ENCODE data around the gene ZNF526. TPM values are rescaled to one million over a fixed set of nuclear protein-coding genes. Genes with fewer than 3 reads are reported as not detected.

The ZNF526 gene
- total RNA-seq, 1 donor from 2014 or later = 11.1 TPM

DNA sequence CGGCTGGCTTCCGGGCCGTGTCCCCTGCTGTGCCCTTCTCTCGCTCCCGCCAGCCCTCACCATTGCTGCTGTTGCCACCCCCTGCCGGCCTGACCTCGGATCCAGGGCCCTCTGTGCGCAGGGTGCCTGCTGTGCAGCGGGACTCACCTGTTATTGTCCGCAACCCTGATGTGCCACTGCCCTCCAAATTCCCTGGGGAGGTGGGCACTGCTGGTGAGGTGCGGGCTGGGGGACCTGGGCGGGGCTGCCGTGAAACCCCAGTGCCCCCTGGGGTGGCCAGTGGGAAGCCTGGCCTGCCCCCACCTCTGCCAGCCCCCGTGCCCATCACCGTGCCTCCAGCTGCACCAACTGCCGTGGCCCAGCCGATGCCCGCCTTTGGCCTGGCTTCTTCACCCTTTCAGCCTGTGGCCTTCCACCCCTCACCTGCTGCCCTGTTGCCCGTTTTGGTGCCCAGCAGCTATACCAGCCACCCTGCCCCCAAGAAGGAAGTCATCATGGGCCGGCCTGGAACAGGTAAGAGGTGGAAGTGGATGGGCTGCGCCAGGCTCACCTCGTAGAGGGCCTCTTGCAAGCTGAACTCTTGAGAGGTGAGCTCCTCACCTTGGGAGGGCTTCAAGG lies 54.1 kb downstream of the ZNF526 start:
- Histone ChIP-seq H3K4me3 (ENCODE audit: low read depth, low read length) (no peak overlapping the region), H3K27me3 (ENCODE audit: control insufficient read depth, insufficient read depth, low read length) (no peaks in the 10 kb centered on the region), H3K36me3 (ENCODE audit: control insufficient read depth, insufficient read depth, low read length) (peaks cover 17% of the 10 kb centered on the region)
- FAIRE-seq = no peak
- TF ChIP-seq, protein P1, sequence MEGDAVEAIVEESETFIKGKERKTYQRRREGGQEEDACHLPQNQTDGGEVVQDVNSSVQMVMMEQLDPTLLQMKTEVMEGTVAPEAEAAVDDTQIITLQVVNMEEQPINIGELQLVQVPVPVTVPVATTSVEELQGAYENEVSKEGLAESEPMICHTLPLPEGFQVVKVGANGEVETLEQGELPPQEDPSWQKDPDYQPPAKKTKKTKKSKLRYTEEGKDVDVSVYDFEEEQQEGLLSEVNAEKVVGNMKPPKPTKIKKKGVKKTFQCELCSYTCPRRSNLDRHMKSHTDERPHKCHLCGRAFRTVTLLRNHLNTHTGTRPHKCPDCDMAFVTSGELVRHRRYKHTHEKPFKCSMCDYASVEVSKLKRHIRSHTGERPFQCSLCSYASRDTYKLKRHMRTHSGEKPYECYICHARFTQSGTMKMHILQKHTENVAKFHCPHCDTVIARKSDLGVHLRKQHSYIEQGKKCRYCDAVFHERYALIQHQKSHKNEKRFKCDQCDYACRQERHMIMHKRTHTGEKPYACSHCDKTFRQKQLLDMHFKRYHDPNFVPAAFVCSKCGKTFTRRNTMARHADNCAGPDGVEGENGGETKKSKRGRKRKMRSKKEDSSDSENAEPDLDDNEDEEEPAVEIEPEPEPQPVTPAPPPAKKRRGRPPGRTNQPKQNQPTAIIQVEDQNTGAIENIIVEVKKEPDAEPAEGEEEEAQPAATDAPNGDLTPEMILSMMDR (IDR thresholded peaks at IDR 0.05; ENCODE audit: insufficient read depth, low read length, severe bottlenecking) = no peak
- DNase-seq (ENCODE audit: low read depth) = no peak

DNA sequence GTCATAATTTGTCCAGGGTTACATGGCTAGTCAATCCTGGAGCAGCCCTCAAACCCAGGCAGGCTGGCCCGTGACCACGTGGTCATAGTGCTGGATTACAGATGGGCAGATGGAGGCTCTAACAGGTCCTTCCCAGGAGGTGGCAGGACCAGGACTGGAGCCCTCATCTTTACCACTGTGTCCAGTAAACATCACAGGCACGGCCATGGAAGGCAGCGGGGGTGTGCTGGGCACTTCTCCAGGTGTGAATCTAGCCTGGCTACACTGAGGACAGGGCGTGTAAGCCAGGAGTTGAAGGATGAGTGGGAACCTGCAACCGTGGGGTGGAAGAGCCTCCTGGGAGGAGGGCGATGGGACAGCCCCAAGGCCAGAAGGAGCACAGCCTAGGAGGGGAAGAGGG lies 55.0 kb downstream of the ZNF526 start:
- DNase-seq (ENCODE audit: low read depth) (no peak), FAIRE-seq (no peak)
- H3K4me3 ChIP-seq (ENCODE audit: low read depth, low read length) = no peak overlapping the region
- TF ChIP-seq, protein P1 (IDR thresholded peaks at IDR 0.05; ENCODE audit: insufficient read depth, low read length, severe bottlenecking) = no peak
- H3K27me3 ChIP-seq (ENCODE audit: control insufficient read depth, insufficient read depth, low read length) = no peaks in the 10 kb centered on the region
- H3K36me3 ChIP-seq (ENCODE audit: control insufficient read depth, insufficient read depth, low read length) = peaks cover 17% of the 10 kb centered on the region

DNA sequence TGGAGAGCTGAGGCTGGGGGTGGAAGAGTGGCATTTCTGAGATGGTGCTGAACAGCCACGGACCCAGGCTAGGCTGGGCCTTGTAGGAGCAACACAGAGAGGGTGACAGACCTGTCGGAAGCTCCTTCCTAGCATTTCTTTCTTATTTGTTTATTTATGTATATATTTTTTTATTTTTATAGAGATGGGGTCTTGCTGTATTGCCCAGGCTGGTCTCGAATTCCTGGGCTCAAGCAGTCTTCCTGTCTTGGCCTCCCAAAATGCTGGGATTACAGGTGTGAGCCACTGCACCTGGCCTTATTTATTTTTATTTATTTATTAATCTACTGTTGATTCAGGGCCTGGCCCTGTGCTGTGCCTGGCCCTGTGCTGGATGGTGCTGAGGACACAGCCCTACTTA lies 55.4 kb downstream of the ZNF526 start:
- no peak for FAIRE-seq

GRCh38 chr19:42276284-42276683 lies 56.2 kb downstream of the ZNF526 start:
- peaks cover 16% of the 10 kb centered on the region for H3K36me3 ChIP-seq (ENCODE audit: control insufficient read depth, insufficient read depth, low read length)
- no peaks in the 10 kb centered on the region for H3K27me3 ChIP-seq (ENCODE audit: control insufficient read depth, insufficient read depth, low read length)
- H3K4me3 ChIP-seq (ENCODE audit: low read depth, low read length) = no peak overlapping the region
- FAIRE-seq (no peak), DNase-seq (ENCODE audit: low read depth) (no peak)
- TF ChIP-seq, protein P1 (IDR thresholded peaks at IDR 0.05; ENCODE audit: insufficient read depth, low read length, severe bottlenecking) = no peak

More for the DNA sequence above, 55.4 kb downstream of the ZNF526 start:
- TF ChIP-seq, protein P1 (IDR thresholded peaks at IDR 0.05; ENCODE audit: insufficient read depth, low read length, severe bottlenecking) = no peak
- DNase-seq (ENCODE audit: low read depth) = no peak
- H3K36me3 ChIP-seq (ENCODE audit: control insufficient read depth, insufficient read depth, low read length) = peaks cover 17% of the 10 kb centered on the region
- no peaks in the 10 kb centered on the region for H3K27me3 ChIP-seq (ENCODE audit: control insufficient read depth, insufficient read depth, low read length)
- H3K4me3 ChIP-seq (ENCODE audit: low read depth, low read length) = no peak overlapping the region

- DNase-seq (ENCODE audit: low read depth) (peak; percentile 68), FAIRE-seq (no peak)
- TF ChIP-seq, protein P1 (IDR thresholded peaks at IDR 0.05; ENCODE audit: insufficient read depth, low read length, severe bottlenecking) = no peak
- Histone ChIP-seq H3K4me3 (ENCODE audit: low read depth, low read length) (no peak overlapping the region), H3K36me3 (ENCODE audit: control insufficient read depth, insufficient read depth, low read length) (peaks cover 16% of the 10 kb centered on the region), H3K27me3 (ENCODE audit: control insufficient read depth, insufficient read depth, low read length) (no peaks in the 10 kb centered on the region)
These were observed 56.7 kb downstream of the ZNF526 start for GRCh38 chr19:42276821-42277220.

Other genes starting within 250 kb of the ZNF526 start
- gene ATP1A3, start 226.1 kb upstream of the ZNF526 start, total RNA-seq = 0.13 TPM in 1 of 2 replicates, not detected in the other
- under 0.01 TPM in 2 replicates for gene GRIK5, start 150.1 kb upstream of the ZNF526 start, total RNA-seq
- 7.1 and 7.4 TPM in 2 replicates for gene ZNF574, start 144.1 kb upstream of the ZNF526 start, total RNA-seq
- 0.26 and 0.53 TPM in 2 replicates for gene POU2F2, start 87.9 kb upstream of the ZNF526 start, total RNA-seq
- 27.1 and 28.7 TPM in 2 replicates for gene DEDD2, start 2.6 kb upstream of the ZNF526 start, total RNA-seq
- 11.6 and 12.4 TPM in 2 replicates for gene GSK3A, start 22.3 kb downstream of the ZNF526 start, total RNA-seq
- 10.8 and 11.6 TPM in 2 replicates for gene ERF, start 34.8 kb downstream of the ZNF526 start, total RNA-seq
- 7.1 and 9.3 TPM in 2 replicates for gene CIC, start 48.9 kb downstream of the ZNF526 start, total RNA-seq
- not detected in 2 replicates for gene PRR19, start 81.8 kb downstream of the ZNF526 start, total RNA-seq
- 29.4 and 36.9 TPM in 2 replicates for gene PAFAH1B3, start 82.3 kb downstream of the ZNF526 start, total RNA-seq
- gene TMEM145, start 93.0 kb downstream of the ZNF526 start, total RNA-seq = 0.26 TPM in 1 of 2 replicates, not detected in the other
- gene MEGF8, start 105.3 kb downstream of the ZNF526 start, total RNA-seq = 7.1 and 14.0 TPM in 2 replicates
- 1.7 TPM in 1 of 2 replicates, not detected in the other for gene CNFN, start 170.0 kb downstream of the ZNF526 start, total RNA-seq
- 7.6 and 8.6 TPM in 2 replicates for gene LIPE, start 207.1 kb downstream of the ZNF526 start, total RNA-seq
- 1.1 and 5.8 TPM in 2 replicates for gene CXCL17, start 222.6 kb downstream of the ZNF526 start, total RNA-seq